PC-3 (cell line): ENCODE measurements around the gene ADORA1. TPM values are rescaled to one million over a fixed set of nuclear protein-coding genes. Genes with fewer than 3 reads are reported as not detected.

ENCODE experiments used
- ATAC-seq: fragments of 200-7000 bp; cut with Tn5 transposase; 2 replicates; pipeline ENCODE4 v1.9.1; 2020; ENCODE audit warnings: mild to moderate bottlenecking, moderate library complexity
- BruUV-seq: library from RNA; stranded (reverse); fragments of 400-500 nt; replicated peaks from 2 replicates; lab custom pipeline; 2021; lab: Mats Ljungman, UMichigan
- CTCF ChIA-PET: fragments of 300-600 bp; sonication (Branson Sonifier 250); formaldehyde crosslinking; loops from one replicate; lab custom pipeline; 2022; ENCODE audit warnings: antibody characterized with exemption; lab: Charles Lee
- POLR2A ChIA-PET: fragments of 300-600 bp; sonication (Branson Sonifier 250); formaldehyde crosslinking; loops from one replicate; lab custom pipeline; 2022; ENCODE audit warnings: antibody characterized with exemption; ENCODE audit not compliant: unreplicated experiment; lab: Charles Lee
- DNase-seq: peaks from one replicate; pipeline ENCODE4 v3.0.0-alpha.2; 2015
- H2AFZ ChIP-seq: fragments of 300-600 bp; sonication (generic); 2 replicates; pipeline ENCODE4 v1.6.0; 2016; ENCODE audit warnings: antibody characterized with exemption, low read length
- H3F3A ChIP-seq: fragments of 300-600 bp; sonication (generic); one replicate; pipeline ENCODE4 v1.6.0; 2017; ENCODE audit warnings: antibody characterized with exemption, low read length, control low read depth, mild to moderate bottlenecking; ENCODE audit not compliant: unreplicated experiment
- H3K27ac ChIP-seq: fragments of 300-600 bp; sonication (generic); 2 replicates; pipeline ENCODE4 v1.5.1; 2016; ENCODE audit warnings: mild to moderate bottlenecking, low read length
- H3K27me3 ChIP-seq: fragments of 300-600 bp; sonication (generic); 2 replicates; pipeline ENCODE4 v1.6.1; 2016; ENCODE audit warnings: low read length, mixed read lengths
- H3K36me3 ChIP-seq: fragments of 300-600 bp; sonication (generic); 2 replicates; pipeline ENCODE4 v1.6.1; 2016; ENCODE audit warnings: low read depth, mixed run types, low read length, mixed read lengths
- H3K4me1 ChIP-seq: fragments of 300-600 bp; sonication (generic); 2 replicates; pipeline ENCODE4 v1.5.1; 2016; ENCODE audit warnings: low read length; ENCODE audit not compliant: insufficient read depth
- H3K4me2 ChIP-seq: fragments of 300-600 bp; sonication (generic); 2 replicates; pipeline ENCODE4 v1.6.0; 2016; ENCODE audit warnings: low read length
- H3K4me3 ChIP-seq: fragments of 300-600 bp; sonication (generic); 2 replicates; pipeline ENCODE4 v1.5.1; 2016; ENCODE audit warnings: mild to moderate bottlenecking, low read length, mixed read lengths
- H3K79me2 ChIP-seq: fragments of 300-600 bp; sonication (generic); 2 replicates; pipeline ENCODE4 v1.6.1; 2017; ENCODE audit warnings: low read length, mixed read lengths
- H3K9ac ChIP-seq: fragments of 300-600 bp; sonication (generic); 2 replicates; pipeline ENCODE4 v1.6.0; 2016; ENCODE audit warnings: mild to moderate bottlenecking, low read length
- H3K9me2 ChIP-seq: fragments of 300-600 bp; sonication (generic); replicated peaks from 2 replicates; pipeline ENCODE4 v1.6.1; 2016; ENCODE audit warnings: mixed run types, low read length, mixed read lengths
- H3K9me3 ChIP-seq: fragments of 300-600 bp; sonication (generic); 2 replicates; pipeline ENCODE4 v1.6.1; 2016; ENCODE audit warnings: low read length, mixed read lengths
- H4K20me1 ChIP-seq: fragments of 300-600 bp; sonication (generic); 2 replicates; pipeline ENCODE4 v1.6.1; 2016; ENCODE audit warnings: low read length, mixed read lengths
- CTCF ChIP-seq: fragments of 300-600 bp; sonication (generic); conservative IDR thresholded peaks from 2 replicates; pipeline ENCODE4 v1.5.1; 2017; ENCODE audit warnings: antibody characterized with exemption, low read depth, mild to moderate bottlenecking, low read length
- EZH2 ChIP-seq: fragments of 300-600 bp; sonication (generic); IDR thresholded peaks from one replicate; pipeline ENCODE4 v1.6.1; 2017; ENCODE audit warnings: antibody characterized with exemption, mild to moderate bottlenecking, low read length; ENCODE audit not compliant: unreplicated experiment
- EZH2phosphoT487 ChIP-seq: fragments of 300-600 bp; sonication (generic); IDR thresholded peaks from 2 replicates; pipeline ENCODE4 v1.6.1; 2018; ENCODE audit warnings: mild to moderate bottlenecking, antibody characterized with exemption, low read length, borderline replicate concordance
- intact Hi-C: fragments of 100-400 bp; cut with micrococcal nuclease; formaldehyde crosslinking; loops from 2 replicates; pipeline ENCODE4 v1.9.0; 2023
- total RNA-seq: library from RNA; depleted of rRNA; stranded (reverse); fragments of >200 nt; gene quantifications from 2 replicates; pipeline ENCODE4 v1.2.3, GENCODE V29; 2014

Gene ADORA1
- total RNA-seq, 1 experiment from 2014 or later, result 1.4 TPM

DNA sequence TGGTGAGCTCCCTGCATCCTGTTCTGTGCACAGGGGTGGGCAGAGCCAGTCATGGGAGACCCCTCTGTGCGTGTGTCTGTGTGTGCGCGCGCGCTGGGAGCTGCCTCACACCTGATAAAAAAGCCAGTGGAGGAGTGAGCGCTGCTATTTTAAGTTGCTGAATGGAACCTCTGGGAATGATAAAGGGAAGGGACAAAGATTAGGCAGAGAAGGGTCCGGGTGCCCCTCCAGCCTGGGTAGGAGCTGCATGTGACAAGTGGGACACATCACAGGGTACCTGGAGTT lies 847 bp downstream of the ADORA1 start:
- no peaks in the 10 kb centered on the region for H3K9me3 ChIP-seq
- H3F3A ChIP-seq, result no peaks in the 10 kb centered on the region
- peaks cover 36% of the 10 kb centered on the region for H3K27me3 ChIP-seq
- H3K4me2 ChIP-seq, result peak overlapping the region; percentile 54; the same call in 1 of the 2 replicates
- TF ChIP-seq CTCF (no peak), EZH2 (no peak), EZH2phosphoT487 (no peak)
- ChIA-PET POLR2A (no interaction called here), CTCF (interaction anchor here (0.6 to 0.7 kb wide), 2 partner anchors 8 to 10 kb away, joined by 5 to 7 read pairs; no protein-coding TSS in a partner anchor)
- no peak for DNase-seq
- no peaks in the 10 kb centered on the region for H3K36me3 ChIP-seq
- intact Hi-C loops, result loop anchor here (5.0 kb wide), 1 partner anchor 91 kb away; no protein-coding TSS in a partner anchor
- no peak overlapping the region for H3K9ac ChIP-seq
- no peaks in the 10 kb centered on the region for H3K9me2 ChIP-seq
- H3K4me3 ChIP-seq, result no peak overlapping the region; the same call in 1 of the 2 replicates
- no peak for ATAC-seq
- no peak overlapping the region for H2AFZ ChIP-seq
- no TSS peak for BruUV-seq
- no peaks in the 10 kb centered on the region for H4K20me1 ChIP-seq
- H3K4me1 ChIP-seq, result no peaks in the 10 kb centered on the region
- no peak overlapping the region for H3K27ac ChIP-seq
- no peaks in the 10 kb centered on the region for H3K79me2 ChIP-seq

GRCh38 chr1:203128716-203129500 lies 1.4 kb downstream of the ADORA1 start:
- no peak for DNase-seq
- Histone ChIP-seq H4K20me1 (no peaks in the 10 kb centered on the region), H3K4me2 (no peak overlapping the region), H3K4me3 (no peak overlapping the region), H3K79me2 (no peaks in the 10 kb centered on the region), H3K27ac (no peak overlapping the region), H2AFZ (no peak overlapping the region), H3F3A (no peaks in the 10 kb centered on the region), H3K9ac (no peak overlapping the region), H3K36me3 (no peaks in the 10 kb centered on the region), H3K9me3 (no peaks in the 10 kb centered on the region), H3K9me2 (no peaks in the 10 kb centered on the region), H3K27me3 (peaks cover 31% of the 10 kb centered on the region), H3K4me1 (no peaks in the 10 kb centered on the region)
- TF ChIP-seq EZH2 (no peak), EZH2phosphoT487 (no peak), CTCF (no peak)
- no peak for ATAC-seq
- POLR2A ChIA-PET, result no interaction called here
- CTCF ChIA-PET, result interaction anchor here (0.6 to 0.7 kb wide), 2 partner anchors 9 to 11 kb away, joined by 5 to 7 read pairs; no protein-coding TSS in a partner anchor
- BruUV-seq, result no TSS peak
- intact Hi-C loops, result loop anchor here (5.0 kb wide), 1 partner anchor 92 kb away; no protein-coding TSS in a partner anchor
